Measurements from ENCODE around the gene PHKB. TPM values are rescaled to one million over a fixed set of nuclear protein-coding genes. Genes with fewer than 3 reads are reported as not detected.

The PHKB gene
- total RNA-seq, 4 donors from 2014 or later = 71.4 to 114 (median 90.1) TPM

GRCh38 chr16:47476654-47477345 lies 15.7 kb downstream of the PHKB start:
- TF ChIP-seq CTCF (IDR thresholded peaks at IDR 0.05; ENCODE audit: low read depth) = no peak

- no peak for TF ChIP-seq CTCF (IDR thresholded peaks at IDR 0.05; ENCODE audit: low read depth)
These were observed 16.5 kb downstream of the PHKB start for GRCh38 chr16:47477679-47478078.

GRCh38 chr16:47480410-47480809 lies 19.3 kb downstream of the PHKB start:
- TF ChIP-seq CTCF (IDR thresholded peaks at IDR 0.05; ENCODE audit: low read depth) = no peak

- no peak for TF ChIP-seq CTCF (IDR thresholded peaks at IDR 0.05; ENCODE audit: low read depth)
These were observed 20.7 kb downstream of the PHKB start for GRCh38 chr16:47481698-47482374.

GRCh38 chr16:47483616-47484015 lies 22.5 kb downstream of the PHKB start:
- no peak for TF ChIP-seq CTCF (IDR thresholded peaks at IDR 0.05; ENCODE audit: low read depth)

- TF ChIP-seq CTCF (IDR thresholded peaks at IDR 0.05; ENCODE audit: low read depth) = no peak
These were observed 25.7 kb downstream of the PHKB start for GRCh38 chr16:47486856-47487255.

- TF ChIP-seq CTCF (IDR thresholded peaks at IDR 0.05; ENCODE audit: low read depth) = no peak
These were observed 26.9 kb downstream of the PHKB start for GRCh38 chr16:47488051-47488450.
